ENCODE measurements around the gene CELSR1.

The CELSR1 gene

DNA sequence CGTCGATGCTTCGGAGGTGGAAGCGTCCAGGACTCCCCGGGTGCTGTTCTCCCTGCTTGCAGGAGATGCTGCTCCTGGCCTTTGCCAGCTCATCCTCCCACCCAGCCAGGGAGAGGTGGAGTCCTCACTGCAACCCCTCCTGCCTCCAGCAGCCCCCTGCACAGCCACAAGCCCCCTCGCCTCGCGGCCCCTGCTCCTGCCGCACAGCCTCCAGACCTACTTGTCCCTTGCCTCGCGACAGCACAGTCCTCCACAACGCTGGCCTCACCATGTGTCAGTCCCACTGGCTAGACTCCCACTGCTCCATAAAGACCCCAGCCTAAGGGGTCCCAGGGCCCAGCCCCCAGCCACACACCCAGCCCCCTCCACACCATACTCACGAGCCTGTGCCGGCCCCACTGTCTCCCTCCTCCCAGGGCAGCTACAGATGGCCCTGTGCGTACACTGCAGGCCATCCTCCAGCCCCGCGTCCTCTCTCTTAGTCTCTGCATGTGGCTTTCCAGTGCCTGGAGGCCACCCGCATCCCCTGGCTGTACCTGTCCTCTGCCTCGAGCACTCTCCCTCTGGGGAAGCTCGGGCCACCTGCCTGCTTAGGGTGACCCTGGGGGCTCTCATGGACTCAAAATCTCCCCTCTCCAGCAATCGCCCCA lies 91.5 kb downstream of the CELSR1 start:
- TF ChIP-seq, protein P1, sequence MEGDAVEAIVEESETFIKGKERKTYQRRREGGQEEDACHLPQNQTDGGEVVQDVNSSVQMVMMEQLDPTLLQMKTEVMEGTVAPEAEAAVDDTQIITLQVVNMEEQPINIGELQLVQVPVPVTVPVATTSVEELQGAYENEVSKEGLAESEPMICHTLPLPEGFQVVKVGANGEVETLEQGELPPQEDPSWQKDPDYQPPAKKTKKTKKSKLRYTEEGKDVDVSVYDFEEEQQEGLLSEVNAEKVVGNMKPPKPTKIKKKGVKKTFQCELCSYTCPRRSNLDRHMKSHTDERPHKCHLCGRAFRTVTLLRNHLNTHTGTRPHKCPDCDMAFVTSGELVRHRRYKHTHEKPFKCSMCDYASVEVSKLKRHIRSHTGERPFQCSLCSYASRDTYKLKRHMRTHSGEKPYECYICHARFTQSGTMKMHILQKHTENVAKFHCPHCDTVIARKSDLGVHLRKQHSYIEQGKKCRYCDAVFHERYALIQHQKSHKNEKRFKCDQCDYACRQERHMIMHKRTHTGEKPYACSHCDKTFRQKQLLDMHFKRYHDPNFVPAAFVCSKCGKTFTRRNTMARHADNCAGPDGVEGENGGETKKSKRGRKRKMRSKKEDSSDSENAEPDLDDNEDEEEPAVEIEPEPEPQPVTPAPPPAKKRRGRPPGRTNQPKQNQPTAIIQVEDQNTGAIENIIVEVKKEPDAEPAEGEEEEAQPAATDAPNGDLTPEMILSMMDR (IDR thresholded peaks at IDR 0.05; ENCODE audit: unreplicated experiment in 3 of 3) = no peak
- peaks cover 23% of the 10 kb centered on the region for H3K4me1 Mint-ChIP-seq
- H3K27ac Mint-ChIP-seq = peak overlapping the region in 2 of 3 experiments; percentile 64 to 80
- no peaks in the 10 kb centered on the region for H3K9me3 Mint-ChIP-seq
- no peak overlapping the region for H3K4me3 Mint-ChIP-seq
- peaks cover 17% of the 10 kb centered on the region for H3K27me3 Mint-ChIP-seq (ENCODE audit: low read depth)
- H3K36me3 Mint-ChIP-seq (ENCODE audit: low read depth) = no peaks in the 10 kb centered on the region

DNA sequence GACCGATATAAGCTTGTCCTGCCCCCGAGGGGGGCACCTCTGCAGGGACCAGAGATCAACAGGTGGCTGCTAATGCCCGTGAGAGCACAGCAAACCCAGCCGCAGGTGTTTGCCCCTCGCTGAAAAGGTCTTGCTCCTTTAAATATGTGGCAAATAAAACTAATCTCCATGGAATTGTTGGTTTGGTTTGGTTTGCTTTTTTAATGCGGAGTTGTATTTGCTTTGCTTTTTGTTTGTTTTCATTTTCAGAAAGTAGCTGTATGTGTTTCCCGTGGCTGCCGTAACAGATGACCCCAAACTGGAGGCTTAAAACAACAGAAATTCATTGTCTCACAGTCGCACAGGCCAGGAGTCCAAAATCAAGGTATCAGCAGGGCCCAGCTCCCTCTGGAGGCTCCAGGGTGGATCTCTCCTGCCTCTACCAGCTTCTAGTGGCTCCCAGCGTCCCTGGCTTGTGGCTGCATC lies 93.0 kb downstream of the CELSR1 start:
- TF ChIP-seq, protein P1 (IDR thresholded peaks at IDR 0.05; ENCODE audit: unreplicated experiment in 3 of 3) = no peak
- peaks cover 29% of the 10 kb centered on the region for H3K4me1 Mint-ChIP-seq
- no peaks in the 10 kb centered on the region for H3K9me3 Mint-ChIP-seq
- H3K36me3 Mint-ChIP-seq (ENCODE audit: low read depth) = no peaks in the 10 kb centered on the region
- H3K27me3 Mint-ChIP-seq (ENCODE audit: low read depth) = peaks cover 16% of the 10 kb centered on the region
- peak overlapping the region; percentile 73 to 84 (median 81) for H3K27ac Mint-ChIP-seq
- H3K4me3 Mint-ChIP-seq = no peak overlapping the region

DNA sequence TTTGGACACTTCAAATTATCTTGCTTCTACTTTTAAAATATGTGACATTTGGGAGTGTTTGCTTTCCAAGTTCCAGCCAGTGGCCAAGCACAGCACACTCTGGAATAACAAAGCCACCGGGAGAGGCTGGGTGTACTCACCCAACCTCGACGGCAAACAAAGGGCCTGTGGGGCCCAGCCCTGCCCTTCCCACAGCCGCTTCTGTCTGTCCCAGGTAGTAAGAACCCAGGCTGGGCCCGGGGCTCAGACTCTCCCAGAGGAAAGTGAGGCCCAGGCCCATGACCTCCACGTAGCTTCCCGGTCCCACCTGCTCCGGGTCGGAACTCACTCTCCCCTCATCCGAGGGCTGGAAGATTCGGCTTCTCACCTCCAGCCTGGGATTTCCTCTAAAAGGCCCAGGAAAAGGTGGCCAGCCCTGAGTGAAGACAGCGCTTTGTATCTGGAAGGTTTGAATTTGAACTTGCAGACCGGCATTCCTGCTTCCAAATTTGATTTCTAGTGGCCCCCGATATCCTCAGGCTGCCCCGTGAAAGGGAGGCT lies 93.5 kb downstream of the CELSR1 start:
- Mint-ChIP-seq H3K9me3 (no peaks in the 10 kb centered on the region), H3K27ac (peak overlapping the region; percentile 23 to 81 (median 73))

DNA sequence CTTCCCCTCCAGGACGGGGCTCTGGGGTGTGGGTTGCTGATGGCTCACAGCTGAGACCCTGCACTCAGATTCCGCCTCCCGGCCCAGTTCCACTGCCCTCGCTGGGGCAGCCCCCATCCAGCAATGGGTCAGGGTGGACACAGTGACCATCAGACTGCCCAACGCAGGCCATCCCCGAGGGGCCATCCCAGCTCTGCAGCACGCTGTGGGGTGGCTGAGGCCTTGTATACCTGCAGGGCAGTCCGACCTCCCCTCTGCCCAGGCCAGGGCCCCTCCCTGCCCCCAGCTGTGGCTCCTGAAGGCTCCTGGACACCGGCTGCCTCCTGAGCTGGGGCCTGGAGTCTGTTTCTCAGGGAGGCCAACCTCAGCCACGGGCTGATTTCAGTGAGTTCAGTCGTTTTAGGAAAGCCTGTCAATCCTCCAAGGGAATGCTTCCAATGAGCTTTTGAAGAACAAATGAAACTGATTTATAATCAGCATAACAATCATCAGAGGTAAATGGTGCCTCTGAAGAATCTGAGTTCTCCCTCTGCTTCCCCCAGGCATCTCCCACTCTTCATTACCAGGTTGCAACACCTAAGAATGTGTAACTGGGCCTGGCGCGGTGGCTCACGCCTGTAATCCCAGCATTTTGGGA lies 95.1 kb downstream of the CELSR1 start:
- H3K4me3 Mint-ChIP-seq = no peak overlapping the region
- H3K9me3 Mint-ChIP-seq = no peaks in the 10 kb centered on the region
- TF ChIP-seq, protein P1 (IDR thresholded peaks at IDR 0.05; ENCODE audit: unreplicated experiment in 3 of 3) = no peak
- peaks cover 10% of the 10 kb centered on the region for H3K27me3 Mint-ChIP-seq (ENCODE audit: low read depth)
- no peaks in the 10 kb centered on the region for H3K36me3 Mint-ChIP-seq (ENCODE audit: low read depth)
- H3K27ac Mint-ChIP-seq = no peak overlapping the region
- H3K4me1 Mint-ChIP-seq = peaks cover 34% of the 10 kb centered on the region

More for the DNA sequence above, 93.5 kb downstream of the CELSR1 start:
- peaks cover 29% of the 10 kb centered on the region for H3K4me1 Mint-ChIP-seq
- H3K36me3 Mint-ChIP-seq (ENCODE audit: low read depth) = no peaks in the 10 kb centered on the region
- TF ChIP-seq, protein P1 (IDR thresholded peaks at IDR 0.05; ENCODE audit: unreplicated experiment in 3 of 3) = no peak
- peaks cover 13% of the 10 kb centered on the region for H3K27me3 Mint-ChIP-seq (ENCODE audit: low read depth)
- peak overlapping the region in 1 of 3 experiments; percentile 3 for H3K4me3 Mint-ChIP-seq

DNA sequence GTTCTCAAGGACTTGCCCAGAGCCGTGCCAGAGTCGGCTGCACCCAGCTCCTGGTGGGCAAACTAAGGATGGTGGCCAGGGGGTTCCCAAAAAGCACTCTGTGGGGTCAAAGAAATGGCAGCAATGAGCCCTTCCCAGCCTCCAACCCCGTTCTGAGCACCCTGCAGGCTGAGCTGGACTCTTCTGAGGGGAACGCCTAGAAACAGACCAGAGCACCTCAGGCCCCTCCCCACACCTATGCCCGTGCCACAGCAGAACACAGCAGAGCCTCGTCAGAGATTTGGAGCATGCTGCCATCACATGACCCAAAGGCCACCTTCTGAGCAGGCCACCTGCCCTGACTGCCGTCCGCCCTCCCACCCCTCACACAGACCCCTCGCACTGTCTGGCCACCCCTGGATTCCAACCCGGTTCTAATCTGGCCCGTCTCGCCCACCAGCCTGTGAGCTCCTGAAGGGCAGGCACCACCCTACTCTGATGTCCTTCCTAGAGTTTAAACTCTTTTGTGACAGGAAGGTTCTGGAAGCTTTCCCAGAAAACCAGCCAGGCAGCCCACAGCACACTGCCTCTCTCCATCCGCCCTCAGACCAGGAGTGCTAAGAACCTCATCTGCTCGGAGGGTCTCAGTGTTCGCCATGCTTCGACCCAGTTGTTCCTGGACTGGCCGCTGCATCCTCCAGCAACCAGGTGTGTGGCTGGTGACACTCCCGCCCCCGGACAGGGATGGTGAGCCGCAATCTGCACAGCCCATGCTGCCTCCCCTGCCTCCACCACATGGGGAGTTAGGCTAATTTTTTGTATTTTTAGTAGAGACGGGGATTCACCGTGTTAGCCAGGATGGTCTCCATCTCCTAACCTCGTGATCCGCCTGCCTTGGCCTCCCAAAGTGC lies 97.6 kb downstream of the CELSR1 start:
- peaks cover 4% of the 10 kb centered on the region for H3K36me3 Mint-ChIP-seq (ENCODE audit: low read depth)
- H3K4me1 Mint-ChIP-seq = peaks cover 31% of the 10 kb centered on the region
- H3K4me3 Mint-ChIP-seq = no peak overlapping the region
- TF ChIP-seq, protein P1 (IDR thresholded peaks at IDR 0.05; ENCODE audit: unreplicated experiment in 3 of 3) = no peak
- peaks cover 8% of the 10 kb centered on the region for H3K27me3 Mint-ChIP-seq (ENCODE audit: low read depth)
- H3K9me3 Mint-ChIP-seq = no peaks in the 10 kb centered on the region
- peak overlapping the region; percentile 34 to 76 (median 37) for H3K27ac Mint-ChIP-seq
